PC-3 (cell line): ENCODE data around the gene MT1M.
"Not testable (repeated sequence)": the region's sequence is repeated elsewhere in the genome, so short reads cannot be mapped to it uniquely, and the experiment has no call there.

Experiments used
- EZH2 ChIP-seq: fragments of 300-600 bp; sonication (generic); IDR thresholded peaks from one replicate; pipeline ENCODE4 v1.6.1; 2017; ENCODE audit warnings: antibody characterized with exemption, mild to moderate bottlenecking, low read length; ENCODE audit not compliant: unreplicated experiment
- EZH2phosphoT487 ChIP-seq: fragments of 300-600 bp; sonication (generic); IDR thresholded peaks from 2 replicates; pipeline ENCODE4 v1.6.1; 2018; ENCODE audit warnings: mild to moderate bottlenecking, antibody characterized with exemption, low read length, borderline replicate concordance
- TF ChIP-seq, protein P1 (sequence below): fragments of 300-600 bp; sonication (generic); conservative IDR thresholded peaks from 2 replicates; pipeline ENCODE4 v1.5.1; 2017; ENCODE audit warnings: antibody characterized with exemption, low read depth, mild to moderate bottlenecking, low read length

GRCh38 chr16:56582911-56583310 is 49.5 kb upstream of the MT1M start:
- TF ChIP-seq, protein P1, sequence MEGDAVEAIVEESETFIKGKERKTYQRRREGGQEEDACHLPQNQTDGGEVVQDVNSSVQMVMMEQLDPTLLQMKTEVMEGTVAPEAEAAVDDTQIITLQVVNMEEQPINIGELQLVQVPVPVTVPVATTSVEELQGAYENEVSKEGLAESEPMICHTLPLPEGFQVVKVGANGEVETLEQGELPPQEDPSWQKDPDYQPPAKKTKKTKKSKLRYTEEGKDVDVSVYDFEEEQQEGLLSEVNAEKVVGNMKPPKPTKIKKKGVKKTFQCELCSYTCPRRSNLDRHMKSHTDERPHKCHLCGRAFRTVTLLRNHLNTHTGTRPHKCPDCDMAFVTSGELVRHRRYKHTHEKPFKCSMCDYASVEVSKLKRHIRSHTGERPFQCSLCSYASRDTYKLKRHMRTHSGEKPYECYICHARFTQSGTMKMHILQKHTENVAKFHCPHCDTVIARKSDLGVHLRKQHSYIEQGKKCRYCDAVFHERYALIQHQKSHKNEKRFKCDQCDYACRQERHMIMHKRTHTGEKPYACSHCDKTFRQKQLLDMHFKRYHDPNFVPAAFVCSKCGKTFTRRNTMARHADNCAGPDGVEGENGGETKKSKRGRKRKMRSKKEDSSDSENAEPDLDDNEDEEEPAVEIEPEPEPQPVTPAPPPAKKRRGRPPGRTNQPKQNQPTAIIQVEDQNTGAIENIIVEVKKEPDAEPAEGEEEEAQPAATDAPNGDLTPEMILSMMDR, result not testable (repeated sequence)
- TF ChIP-seq EZH2, EZH2phosphoT487: not testable (repeated sequence)
